H1 (cell line): ENCODE results near the gene OTUB1. TPM values are rescaled to one million over a fixed set of nuclear protein-coding genes. Genes with fewer than 3 reads are reported as not detected.
A peak's percentile ranks its signal among the peaks of the same experiment; 100 is the strongest.

Experiments used
- CTCF ChIA-PET: fragments of 300-600 bp; sonication (Branson Sonifier 250); formaldehyde crosslinking; loops from one replicate; lab custom pipeline; 2021; ENCODE audit not compliant: partially characterized antibody; lab: Charles Lee
- POLR2A ChIA-PET: fragments of 300-600 bp; sonication (Branson Sonifier 250); formaldehyde crosslinking; loops from one replicate; lab custom pipeline; 2021; ENCODE audit warnings: inconsistent platforms; ENCODE audit not compliant: partially characterized antibody; lab: Charles Lee
- DNase-seq, 2 experiments: peaks; one replicate each; pipeline versions ENCODE4 v3.0.0 to v3.0.0-alpha.2; 2010 to 2022; ENCODE audit warnings: low spot score in 2 of 2, low read depth in 1 of 2, mixed read lengths in 1 of 2
- FAIRE-seq: peaks from 2 replicates; lab custom pipeline; 2011; peaks lifted over from hg19 to GRCh38; lab: Jason Lieb, UNC
- H2AFZ ChIP-seq: 2 replicates; pipeline ENCODE4 v1.8.1; 2012; ENCODE audit warnings: low read length, inconsistent platforms
- H2AK5ac ChIP-seq: 2 replicates; pipeline ENCODE4 v1.6.1; 2013; ENCODE audit warnings: low read depth, low read length
- H2BK120ac ChIP-seq: replicated peaks from 2 replicates; pipeline ENCODE3; 2013; ENCODE audit warnings: low read depth, low read length, inconsistent platforms
- H2BK12ac ChIP-seq: 2 replicates; pipeline ENCODE4 v1.6.1; 2013; ENCODE audit warnings: low read depth, low read length
- H2BK15ac ChIP-seq: 2 replicates; pipeline ENCODE4 v1.6.1; 2013; ENCODE audit warnings: low read length
- H2BK20ac ChIP-seq: 2 replicates; pipeline ENCODE4 v1.6.1; 2013; ENCODE audit warnings: low read length
- H2BK5ac ChIP-seq: 2 replicates; pipeline ENCODE4 v1.6.1; 2013; ENCODE audit warnings: low read depth, low read length
- H3K14ac ChIP-seq: 2 replicates; pipeline ENCODE4 v1.6.1; 2013; ENCODE audit warnings: inconsistent platforms; ENCODE audit not compliant: insufficient read length
- H3K18ac ChIP-seq: 2 replicates; pipeline ENCODE4 v1.6.1; 2013; ENCODE audit warnings: low read length; ENCODE audit errors: extremely low read depth
- H3K23ac ChIP-seq: 2 replicates; pipeline ENCODE4 v1.6.1; 2013; ENCODE audit warnings: inconsistent platforms; ENCODE audit not compliant: insufficient read length
- H3K23me2 ChIP-seq: 2 replicates; pipeline ENCODE4 v1.6.1; 2013; ENCODE audit warnings: low read depth, low read length
- H3K27ac ChIP-seq: 2 replicates; pipeline ENCODE4 v1.6.1; 2011; ENCODE audit warnings: low read depth, low read length, inconsistent platforms
- H3K27me3 ChIP-seq, 4 experiments: replicated peaks in 1 of 4; 1 replicate in 1 of 4; 2 replicates in 3 of 4; pipeline versions ENCODE4 v1.6.1 to v1.8.1; 2011 to 2013; ENCODE audit warnings: low read length in 3 of 4, mild to moderate bottlenecking in 3 of 4, inconsistent platforms in 2 of 4, mixed read lengths in 2 of 4, moderate library complexity in 1 of 4; ENCODE audit not compliant: control insufficient read depth in 3 of 4, insufficient read depth in 3 of 4; ENCODE audit errors: extremely low read depth in 1 of 4
- H3K36me3 ChIP-seq, 4 experiments: 2 replicates each; pipeline versions ENCODE4 v1.6.1 to v1.8.1; 2011 to 2013; ENCODE audit warnings: mild to moderate bottlenecking in 4 of 4, low read length in 3 of 4, moderate library complexity in 2 of 4, control low read depth in 1 of 4, inconsistent platforms in 1 of 4; ENCODE audit not compliant: insufficient read depth in 4 of 4, control insufficient read depth in 2 of 4
- H3K4ac ChIP-seq: replicated peaks from 2 replicates; pipeline ENCODE3; 2013; ENCODE audit warnings: low read length, low read depth, mixed read lengths, inconsistent platforms; ENCODE audit not compliant: insufficient read length
- H3K4me1 ChIP-seq, 4 experiments: replicated peaks in 1 of 4; 1 replicate in 1 of 4; 2 replicates in 3 of 4; pipeline versions ENCODE4 v1.6.1 to v1.8.1; 2011 to 2013; ENCODE audit warnings: low read length in 3 of 4, inconsistent platforms in 2 of 4, mixed read lengths in 1 of 4; ENCODE audit not compliant: insufficient read depth in 4 of 4, control insufficient read depth in 3 of 4
- H3K4me2 ChIP-seq, 2 experiments: 2 replicates each; pipeline versions ENCODE4 v1.6.1 to v1.8.1; 2011 to 2013; ENCODE audit warnings: low read depth in 2 of 2, low read length in 2 of 2, control low read depth in 1 of 2, inconsistent platforms in 1 of 2, mild to moderate bottlenecking in 1 of 2; ENCODE audit not compliant: insufficient read depth in 1 of 2
- H3K4me3 ChIP-seq, 4 experiments: fragments of 200-600, 300-600 bp in 1 of 4; sonication (generic), shearing (Covaris generic), sonication (Bioruptor Twin) in 1 of 4; 2 replicates each; pipeline versions ENCODE4 v1.5.1 to v1.8.1; 2011 to 2016; ENCODE audit warnings: low read length in 4 of 4, low read depth in 3 of 4, control low read depth in 2 of 4, inconsistent platforms in 2 of 4, mild to moderate bottlenecking in 2 of 4, mixed read lengths in 1 of 4, moderate library complexity in 1 of 4; ENCODE audit not compliant: insufficient read depth in 2 of 4; ENCODE audit errors: extremely low read depth in 1 of 4
- H3K56ac ChIP-seq: replicated peaks from 2 replicates; pipeline ENCODE3; 2013; ENCODE audit warnings: low read depth, mild to moderate bottlenecking, mixed read lengths, low read length, inconsistent platforms; ENCODE audit not compliant: insufficient read length
- H3K79me1 ChIP-seq: 2 replicates; pipeline ENCODE4 v1.6.1; 2013; ENCODE audit warnings: low read depth, low read length, control low read depth
- H3K79me2 ChIP-seq, 2 experiments: 2 replicates each; pipeline versions ENCODE4 v1.6.1 to v1.8.1; 2012 to 2013; ENCODE audit warnings: low read length in 2 of 2, mild to moderate bottlenecking in 2 of 2, inconsistent platforms in 1 of 2; ENCODE audit not compliant: insufficient read depth in 2 of 2, control insufficient read depth in 1 of 2
- H3K9ac ChIP-seq, 4 experiments: replicated peaks in 1 of 4; 1 replicate in 1 of 4; 2 replicates in 3 of 4; pipeline versions ENCODE4 v1.6.1 to v1.8.1; 2011 to 2013; ENCODE audit warnings: low read depth in 3 of 4, low read length in 3 of 4, control low read depth in 2 of 4, mild to moderate bottlenecking in 2 of 4, moderate library complexity in 2 of 4, inconsistent platforms in 1 of 4; ENCODE audit errors: extremely low read depth in 1 of 4
- H3K9me3 ChIP-seq, 2 experiments: 2 replicates each; pipeline versions ENCODE4 v1.6.1 to v1.8.1; 2012 to 2013; ENCODE audit warnings: mild to moderate bottlenecking in 2 of 2, moderate library complexity in 2 of 2, control low read depth in 1 of 2, inconsistent platforms in 1 of 2, low read depth in 1 of 2, low read length in 1 of 2, mixed read lengths in 1 of 2; ENCODE audit not compliant: insufficient read depth in 2 of 2
- H4K20me1 ChIP-seq, 2 experiments: replicated peaks in 1 of 2; 2 replicates each; pipeline versions ENCODE3 to v1.8.1; 2011 to 2013; ENCODE audit warnings: inconsistent platforms in 2 of 2, low read length in 2 of 2, mild to moderate bottlenecking in 1 of 2; ENCODE audit not compliant: insufficient read depth in 2 of 2, control insufficient read depth in 1 of 2
- H4K5ac ChIP-seq: 2 replicates; pipeline ENCODE4 v1.6.1; 2013; ENCODE audit warnings: low read length, low read depth, mixed read lengths, inconsistent platforms; ENCODE audit not compliant: insufficient read length
- H4K8ac ChIP-seq: 2 replicates; pipeline ENCODE4 v1.8.0; 2013; ENCODE audit warnings: mild to moderate bottlenecking, moderate library complexity, low read length, inconsistent platforms; ENCODE audit not compliant: insufficient read depth; ENCODE audit errors: extremely low read depth
- H4K91ac ChIP-seq: replicated peaks from 2 replicates; pipeline ENCODE3; 2013; ENCODE audit warnings: low read length, mixed read lengths, inconsistent platforms; ENCODE audit not compliant: insufficient read length
- ATF3 ChIP-seq: IDR thresholded peaks from 2 replicates; pipeline ENCODE4 v1.6.1; 2011; ENCODE audit warnings: low read depth, mild to moderate bottlenecking, low read length; ENCODE audit not compliant: insufficient read depth
- CHD2 ChIP-seq: IDR thresholded peaks from 2 replicates; pipeline ENCODE4 v1.6.1; 2012; ENCODE audit warnings: low read length, improper control_type of control experiment
- CREB1 ChIP-seq: IDR thresholded peaks from 2 replicates; pipeline ENCODE4 v1.6.1; 2012; ENCODE audit warnings: inconsistent platforms
- RAD21 ChIP-seq, 2 experiments: IDR thresholded peaks in 1 of 2; conservative IDR thresholded peaks in 1 of 2; 2 replicates each; pipeline ENCODE4 v1.6.1; 2011; ENCODE audit warnings: low read depth in 2 of 2, low read length in 2 of 2, improper control_type of control experiment in 1 of 2, inconsistent platforms in 1 of 2, mild to moderate bottlenecking in 1 of 2, moderate library complexity in 1 of 2
- RBBP5 ChIP-seq: IDR thresholded peaks from 2 replicates; pipeline ENCODE4 v1.7.1; 2012; ENCODE audit warnings: low read depth, mild to moderate bottlenecking, inconsistent platforms, low read length, moderate library complexity, borderline replicate concordance
- SAP30 ChIP-seq: fragments of 300-600 bp; sonication (generic); IDR thresholded peaks from 2 replicates; pipeline ENCODE4 v1.7.1; 2012; ENCODE audit warnings: low read length, moderate library complexity, mild to moderate bottlenecking, inconsistent platforms; ENCODE audit not compliant: insufficient read depth, insufficient replicate concordance
- TBP ChIP-seq: IDR thresholded peaks from 2 replicates; pipeline ENCODE4 v1.6.1; 2011; ENCODE audit warnings: low read depth, low read length, improper control_type of control experiment
- WGBS, 2 experiments: shearing (Covaris generic) in 1 of 2; methylation state at CpG; one replicate each; pipeline versions ENCODE4 v1.1.6 to v1.1.7; 2013 to 2015; ENCODE audit warnings: low lambda C conversion rate in 2 of 2, mixed read lengths in 2 of 2, inconsistent platforms in 1 of 2, low coverage in 1 of 2, missing lambda C conversion rate in 1 of 2; ENCODE audit not compliant: insufficient replicate concordance in 2 of 2, insufficient coverage in 1 of 2, insufficient read length in 1 of 2; ENCODE audit errors: extremely low coverage in 1 of 2, missing lambda C conversion rate in 1 of 2; 5-methylcytosine and 5-hydroxymethylcytosine counted together
- polyA plus RNA-seq, 7 experiments: library from polyadenylated mRNA; depleted of rRNA in 3 of 7; stranded (reverse) in 5 of 7; unstranded in 2 of 7; fragments of >200 nt in 5 of 7; fragments of 200-250 nt in 2 of 7; gene quantifications; 1 replicate in 5 of 7; 2 replicates in 1 of 7; 4 replicates in 1 of 7; pipeline versions ENCODE4 v1.2.1 to v1.2.3, GENCODE V29; 2011 to 2013; ENCODE audit warnings: missing spikeins in 2 of 7, mixed read lengths in 2 of 7
- total RNA-seq: library from RNA; stranded (reverse); fragmentation: NEBNext Ultra II Directional; extraction: Animal tissue kit (Norgen Biotek cat#: 25700); gene quantifications from 2 replicates; pipeline ENCODE4 v1.2.1, GENCODE V29; 2021
- TF ChIP-seq, protein P1 (sequence below), 3 experiments: IDR thresholded peaks; 1 replicate in 2 of 3; 2 replicates in 1 of 3; pipeline versions ENCODE4 v1.5.1 to v1.6.1; 2011; ENCODE audit warnings: low read length in 3 of 3, mild to moderate bottlenecking in 3 of 3, inconsistent platforms in 2 of 3, low read depth in 1 of 3, moderate library complexity in 1 of 3; ENCODE audit not compliant: insufficient read depth in 1 of 3; ENCODE audit errors: control extremely low read depth in 1 of 3

OTUB1 gene
- total and polyA plus RNA-seq, 2 of the 8 experiments (the other 6 are each of a cell fraction or from before 2014, with no cell fraction given): 110 to 274 TPM

DNA sequence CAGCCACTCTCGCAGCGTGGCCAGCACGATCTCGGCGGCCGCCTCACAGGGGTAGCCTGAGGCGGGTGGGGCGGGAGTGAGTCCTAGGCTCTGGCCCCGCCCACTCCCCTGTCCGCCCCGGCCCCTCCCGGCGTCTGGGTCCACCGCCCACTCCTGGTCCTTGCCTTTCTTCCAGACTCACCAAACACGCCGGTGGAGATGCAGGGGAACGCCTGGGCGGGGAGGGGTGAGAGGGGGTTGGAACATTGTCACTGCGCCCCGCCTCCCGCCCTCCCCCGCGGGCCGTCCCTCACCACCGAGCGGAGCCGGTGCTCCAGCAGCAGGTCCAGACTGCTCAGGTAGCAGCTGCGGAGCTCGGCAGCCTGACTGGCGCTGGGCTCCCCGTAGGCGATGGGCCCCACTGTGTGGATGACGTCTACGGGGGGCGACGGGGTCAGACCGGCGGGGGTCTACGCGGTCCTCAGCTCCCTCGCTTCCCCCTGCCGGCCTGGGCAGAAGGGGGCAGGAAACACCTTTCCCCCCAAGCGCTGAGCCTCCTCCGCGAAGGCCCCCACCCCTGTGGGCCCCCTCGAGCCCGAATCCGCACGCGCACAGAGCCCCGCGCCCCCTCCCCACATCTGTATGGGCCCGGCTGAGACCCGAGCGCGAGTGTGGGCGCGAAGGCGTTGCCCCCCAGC is 13.2 kb downstream of the OTUB1 start:
- no peak overlapping the region for H2BK12ac ChIP-seq
- H3K9me3 ChIP-seq: no peaks in the 10 kb centered on the region
- ChIA-PET CTCF (interaction anchor here (0.6 to 6.8 kb wide), 36 partner anchors 9 to 1113 kb away, joined by 3 to 171 read pairs (median 6); partner anchors contain the start of genes FLRT1 and STIP1), POLR2A (interaction anchor here (0.7 to 5.1 kb wide), 12 partner anchors 9 to 270 kb away, joined by 3 to 46 read pairs (median 4); no protein-coding TSS in a partner anchor)
- H4K8ac ChIP-seq: peak overlapping the region; percentile 59; the same call in 1 of the 2 replicates
- no peak overlapping the region for H4K5ac ChIP-seq
- FAIRE-seq (no peak), DNase-seq (peak; percentile 46 to 87)
- no peak overlapping the region for H3K14ac ChIP-seq
- peaks cover 7 to 24% (median 14%) of the 10 kb centered on the region in 4 experiments for H3K36me3 ChIP-seq
- H3K27me3 ChIP-seq: peaks cover 5 to 33% (median 22%) of the 10 kb centered on the region in 4 experiments; a peak in 6 of 7 replicates
- H3K4me2 ChIP-seq: peak overlapping the region; percentile 70 to 98
- H3K56ac ChIP-seq: no peak overlapping the region
- no peak overlapping the region for H3K23ac ChIP-seq
- 12% methylated on average over 8 of the region's 59 CpGs; no CpG with 5 or more reads in 1 of the 2 experiments for WGBS, 2 experiments
- H3K18ac ChIP-seq: 0 out of 2 replicates have a peak overlapping the region, but pooled peaks have one; percentile 87
- H3K79me1 ChIP-seq: peaks cover 7% of the 10 kb centered on the region; the same call in 1 of the 2 replicates
- H2AFZ ChIP-seq: no peak overlapping the region
- peaks cover 0 to 2% of the 10 kb centered on the region in 2 experiments; a peak in 1 of 4 replicates for H3K79me2 ChIP-seq
- H3K4ac ChIP-seq: no peak overlapping the region
- H2BK20ac ChIP-seq: no peak overlapping the region
- H3K4me3 ChIP-seq: peak overlapping the region; percentile 14 to 61 (median 47)
- no peak overlapping the region; a peak in 1 of 7 replicates for H3K9ac ChIP-seq
- H2BK5ac ChIP-seq: no peak overlapping the region
- peaks cover 2 to 23% (median 12%) of the 10 kb centered on the region in 4 experiments; a peak in 6 of 7 replicates for H3K4me1 ChIP-seq
- no peak overlapping the region for H2AK5ac ChIP-seq
- no peak overlapping the region for H2BK120ac ChIP-seq
- no peak overlapping the region for H2BK15ac ChIP-seq
- H4K91ac ChIP-seq: no peak overlapping the region
- H3K23me2 ChIP-seq: peaks cover 18% of the 10 kb centered on the region; the same call in 1 of the 2 replicates
- H4K20me1 ChIP-seq: peaks cover 4 to 27% of the 10 kb centered on the region in 2 experiments
- H3K27ac ChIP-seq: no peak overlapping the region
- TF ChIP-seq RBBP5 (no peak), CHD2 (no peak), RAD21 (IDR thresholded peaks at IDR 0.05 in 1 of 2, conservative IDR thresholded peaks at IDR 0.05 in 1 of 2; ENCODE audit: low read depth in 2 of 2, low read length in 2 of 2) (no peak), CREB1 (peak; percentile 87), ATF3 (no peak), TBP (no peak), SAP30 (no peak)
- TF ChIP-seq, protein P1, sequence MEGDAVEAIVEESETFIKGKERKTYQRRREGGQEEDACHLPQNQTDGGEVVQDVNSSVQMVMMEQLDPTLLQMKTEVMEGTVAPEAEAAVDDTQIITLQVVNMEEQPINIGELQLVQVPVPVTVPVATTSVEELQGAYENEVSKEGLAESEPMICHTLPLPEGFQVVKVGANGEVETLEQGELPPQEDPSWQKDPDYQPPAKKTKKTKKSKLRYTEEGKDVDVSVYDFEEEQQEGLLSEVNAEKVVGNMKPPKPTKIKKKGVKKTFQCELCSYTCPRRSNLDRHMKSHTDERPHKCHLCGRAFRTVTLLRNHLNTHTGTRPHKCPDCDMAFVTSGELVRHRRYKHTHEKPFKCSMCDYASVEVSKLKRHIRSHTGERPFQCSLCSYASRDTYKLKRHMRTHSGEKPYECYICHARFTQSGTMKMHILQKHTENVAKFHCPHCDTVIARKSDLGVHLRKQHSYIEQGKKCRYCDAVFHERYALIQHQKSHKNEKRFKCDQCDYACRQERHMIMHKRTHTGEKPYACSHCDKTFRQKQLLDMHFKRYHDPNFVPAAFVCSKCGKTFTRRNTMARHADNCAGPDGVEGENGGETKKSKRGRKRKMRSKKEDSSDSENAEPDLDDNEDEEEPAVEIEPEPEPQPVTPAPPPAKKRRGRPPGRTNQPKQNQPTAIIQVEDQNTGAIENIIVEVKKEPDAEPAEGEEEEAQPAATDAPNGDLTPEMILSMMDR (IDR thresholded peaks at IDR 0.05; ENCODE audit: control extremely low read depth in 1 of 3, insufficient read depth in 1 of 3, low read depth in 1 of 3, low read length in 3 of 3): no peak
